ENCODE measurements around the gene ZNF646. TPM values are rescaled to one million over a fixed set of nuclear protein-coding genes. Genes with fewer than 3 reads are reported as not detected.

ZNF646 gene
- total RNA-seq, 2 donors from 2014 or later, result 26.3 to 33.7 TPM

- 89% methylated on average over 4 of the region's 4 CpGs for WGBS
- intact Hi-C loops (cut with DNase I), result no loop called here
- TF ChIP-seq POLR2AphosphoS5 (IDR thresholded peaks at IDR 0.05) (no peak), CTCF (IDR thresholded peaks at IDR 0.05) (no peak), POLR2A (IDR thresholded peaks at IDR 0.05) (no peak)
- Histone ChIP-seq H3K4me1 (replicated peaks) (no peaks in the 10 kb centered on the region), H3K4me3 (no peak overlapping the region), H3K36me3 (no peaks in the 10 kb centered on the region), H3K27ac (no peak overlapping the region), H3K9me3 (no peaks in the 10 kb centered on the region), H3K27me3 (replicated peaks; ENCODE audit: insufficient read depth) (no peaks in the 10 kb centered on the region)
- no peak for DNase-seq (ENCODE audit: low spot score)
Observed at GRCh38 chr16:31055613-31056012, 18.6 kb upstream of the ZNF646 start.

- intact Hi-C loops (cut with DNase I), result no loop called here
- Histone ChIP-seq H3K4me3 (no peak overlapping the region), H3K4me1 (replicated peaks) (no peaks in the 10 kb centered on the region), H3K27ac (no peak overlapping the region), H3K36me3 (no peaks in the 10 kb centered on the region), H3K9me3 (no peaks in the 10 kb centered on the region), H3K27me3 (replicated peaks; ENCODE audit: insufficient read depth) (no peaks in the 10 kb centered on the region)
- TF ChIP-seq POLR2AphosphoS5 (IDR thresholded peaks at IDR 0.05) (no peak), CTCF (IDR thresholded peaks at IDR 0.05) (no peak)
- DNase-seq (ENCODE audit: low spot score), result no peak
- 93% methylated on average over 40 of the region's 42 CpGs for WGBS
Observed at GRCh38 chr16:31061126-31061812, 13.0 kb upstream of the ZNF646 start.

GRCh38 chr16:31061813-31062440 lies 12.3 kb upstream of the ZNF646 start:
- DNase-seq (ENCODE audit: low spot score), result no peak
- H3K27me3 ChIP-seq (replicated peaks; ENCODE audit: insufficient read depth), result no peaks in the 10 kb centered on the region
- H3K4me3 ChIP-seq, result no peak overlapping the region
- WGBS, result 95% methylated on average over 54 of the region's 54 CpGs
- no peaks in the 10 kb centered on the region for H3K4me1 ChIP-seq (replicated peaks)
- no peak for TF ChIP-seq POLR2AphosphoS5 (IDR thresholded peaks at IDR 0.05)
- no peak for TF ChIP-seq POLR2A (IDR thresholded peaks at IDR 0.05)
- no peak for TF ChIP-seq CTCF (IDR thresholded peaks at IDR 0.05)
- no peaks in the 10 kb centered on the region for H3K36me3 ChIP-seq
- H3K9me3 ChIP-seq, result no peaks in the 10 kb centered on the region
- H3K27ac ChIP-seq, result no peak overlapping the region
- intact Hi-C loops (cut with DNase I), result no loop called here

GRCh38 chr16:31063495-31063842 lies 10.8 kb upstream of the ZNF646 start:
- H3K4me1 ChIP-seq (replicated peaks), result no peaks in the 10 kb centered on the region
- DNase-seq (ENCODE audit: low spot score), result no peak
- WGBS, result 91% methylated on average over 9 of the region's 9 CpGs
- H3K27me3 ChIP-seq (replicated peaks; ENCODE audit: insufficient read depth), result no peaks in the 10 kb centered on the region
- intact Hi-C loops (cut with DNase I), result no loop called here
- H3K27ac ChIP-seq, result no peak overlapping the region
- no peaks in the 10 kb centered on the region for H3K9me3 ChIP-seq
- no peaks in the 10 kb centered on the region for H3K36me3 ChIP-seq
- no peak overlapping the region for H3K4me3 ChIP-seq
- no peak for TF ChIP-seq CTCF (IDR thresholded peaks at IDR 0.05)
- no peak for TF ChIP-seq POLR2AphosphoS5 (IDR thresholded peaks at IDR 0.05)

Measured in prostate gland (tissue), 2 donors.